Measurements from ENCODE around the gene SEZ6L. TPM values are rescaled to one million over a fixed set of nuclear protein-coding genes. Genes with fewer than 3 reads are reported as not detected.

Gene SEZ6L
- total and polyA plus RNA-seq, 10 of the 15 experiments (the other 5 are each of a cell fraction or from before 2014, with no cell fraction given): not detected

- in situ Hi-C loops (cut with MboI): no loop called here
- ChIA-PET POLR2A (no interaction called here), CTCF (interaction anchor here (1.3 kb wide), 1 partner anchor 16 kb away, joined by 3 read pairs; no protein-coding TSS in a partner anchor), SMC1A (ENCODE audit: uncharacterized antibody, unreplicated experiment) (interaction anchor here (0.6 to 0.9 kb wide), 2 partner anchors 10 kb away, joined by 3 read pairs; no protein-coding TSS in a partner anchor), RAD21 (ENCODE audit: unreplicated experiment) (no interaction called here)
- Histone ChIP-seq H2AFZ (ENCODE audit: control insufficient read depth, low read depth, low read length) (no peak overlapping the region), H3K9ac (ENCODE audit: control insufficient read depth, insufficient read depth, low read length) (no peak overlapping the region), H3K27ac (ENCODE audit: control insufficient read depth, insufficient read depth) (no peak overlapping the region), H3K4me3 (no peak overlapping the region), H3K27me3 (replicated peaks in 1 of 2; ENCODE audit: control insufficient read depth in 2 of 2, insufficient read depth in 2 of 2, low read length in 1 of 2) (no peaks in the 10 kb centered on the region; a peak in 1 of 4 replicates), H4K20me1 (ENCODE audit: control insufficient read depth, insufficient read depth) (no peaks in the 10 kb centered on the region), H3K4me2 (ENCODE audit: control insufficient read depth, insufficient read depth) (no peak overlapping the region), H3K9me3 (replicated peaks; ENCODE audit: control insufficient read depth, insufficient read depth, low read length) (no peaks in the 10 kb centered on the region; the same call in 2 of the 3 replicates), H3K79me2 (ENCODE audit: control insufficient read depth, insufficient read depth, low read length) (no peaks in the 10 kb centered on the region), H3K4me1 (ENCODE audit: control insufficient read depth, insufficient read depth, low read length) (no peaks in the 10 kb centered on the region), H3K36me3 (ENCODE audit: control insufficient read depth in 2 of 2, insufficient read depth in 2 of 2, low read length in 1 of 2) (no peaks in the 10 kb centered on the region)
- FAIRE-seq (no peak), ATAC-seq (no peak), DNase-seq (ENCODE audit: low read depth, low spot score) (no peak)
- 5% methylated on average over 4 of the region's 4 CpGs for WGBS (ENCODE audit: insufficient coverage, insufficient replicate concordance, low lambda C conversion rate, missing lambda C conversion rate)
- intact Hi-C loops (cut with micrococcal nuclease; ENCODE audit: unreplicated experiment): no loop called here
- BruUV-seq (replicated peaks): no TSS peak
- no peak for TF ChIP-seq NKRF (conservative IDR thresholded peaks at IDR 0.05)
- TF ChIP-seq TCF12 (IDR thresholded peaks at IDR 0.05; ENCODE audit: low read depth, low read length): no peak
- no peak for TF ChIP-seq TCF3 (IDR thresholded peaks at IDR 0.05; ENCODE audit: borderline replicate concordance, insufficient read depth, low read depth, low read length)
- TF ChIP-seq TBL1XR1 (IDR thresholded peaks at IDR 0.05; ENCODE audit: low read depth, low read length): no peak
- TF ChIP-seq SP1 (IDR thresholded peaks at IDR 0.05; ENCODE audit: low read depth, low read length): no peak
- no peak for TF ChIP-seq SRF (IDR thresholded peaks at IDR 0.05; ENCODE audit: low read depth in 2 of 2, low read length in 2 of 2)
- TF ChIP-seq ZBTB33 (IDR thresholded peaks at IDR 0.05): no peak
- no peak for TF ChIP-seq TAF1 (IDR thresholded peaks at IDR 0.05; ENCODE audit: borderline replicate concordance, low read depth, low read length)
- no peak for TF ChIP-seq YY1 (IDR thresholded peaks at IDR 0.05; ENCODE audit: low read depth, low read length)
- no peak for TF ChIP-seq PAX8 (IDR thresholded peaks at IDR 0.05)
- TF ChIP-seq RAD21 (IDR thresholded peaks at IDR 0.05; ENCODE audit: insufficient read depth, low read depth, low read length): no peak
- no peak for TF ChIP-seq GATAD2B (conservative IDR thresholded peaks at IDR 0.05; ENCODE audit: low read depth)
- no peak for TF ChIP-seq CHD2 (IDR thresholded peaks at IDR 0.05; ENCODE audit: borderline replicate concordance, low read depth, low read length)
- TF ChIP-seq BCL3 (IDR thresholded peaks at IDR 0.05; ENCODE audit: borderline replicate concordance, insufficient read depth, low read depth, low read length, poor library complexity, severe bottlenecking): no peak
- TF ChIP-seq HDAC6 (IDR thresholded peaks at IDR 0.05; ENCODE audit: unreplicated experiment): no peak
- no peak for TF ChIP-seq SIX5 (IDR thresholded peaks at IDR 0.05; ENCODE audit: low read depth, low read length, severe bottlenecking)
Measured at GRCh38 chr22:26188341-26188740, 19.1 kb downstream of the SEZ6L start.
